Activated CD4-positive, alpha-beta memory T cell treated with anti-CD3 and anti-CD28 coated beads, Interleukin-2, amount 10 ng/mL, durations not matched to agents 7 days and 5 days (primary cell): ENCODE data around the gene SEC24C. TPM values are rescaled to one million over a fixed set of nuclear protein-coding genes. Genes with fewer than 3 reads are reported as not detected.

Experiments used
- CTCF ChIA-PET: fragments of 350-600 bp; sonication (Branson Sonifier 250); formaldehyde crosslinking; loops from one replicate; lab custom pipeline; 2021; ENCODE audit warnings: antibody characterized with exemption, inconsistent platforms; lab: Charles Lee
- POLR2A ChIA-PET: fragments of 350-600 bp; sonication (Branson Sonifier 250); formaldehyde crosslinking; loops from one replicate; lab custom pipeline; 2021; ENCODE audit warnings: antibody characterized with exemption; lab: Charles Lee
- DNase-seq: peaks from one replicate; pipeline ENCODE4 v3.0.0-alpha.2; 2020
- H3K27ac Mint-ChIP-seq: one replicate; pipeline ENCODE4 v1.8.0; 2021; ENCODE audit warnings: mild to moderate bottlenecking, mixed read lengths
- H3K27me3 Mint-ChIP-seq: one replicate; pipeline ENCODE4 v1.8.0; 2021; ENCODE audit warnings: mixed read lengths
- H3K36me3 Mint-ChIP-seq: one replicate; pipeline ENCODE4 v1.8.0; 2021; ENCODE audit warnings: low read depth, mixed read lengths
- H3K4me1 Mint-ChIP-seq: one replicate; pipeline ENCODE4 v1.8.0; 2021; ENCODE audit warnings: mixed read lengths
- H3K4me3 Mint-ChIP-seq: one replicate; pipeline ENCODE4 v1.8.0; 2021; ENCODE audit warnings: mild to moderate bottlenecking, mixed read lengths
- H3K9me3 Mint-ChIP-seq: one replicate; pipeline ENCODE4 v1.8.0; 2021; ENCODE audit warnings: mixed read lengths
- total RNA-seq, 2 experiments: library from RNA; stranded (reverse); gene quantifications; one replicate each; pipeline ENCODE4 v1.2.3, GENCODE V29; 2021

Gene SEC24C
- total RNA-seq, 2 experiments from 2014 or later = 106 to 108 TPM

- CTCF ChIA-PET = interaction anchor here (1.3 kb wide), 1 partner anchor 10 kb away, joined by 4 read pairs; no protein-coding TSS in a partner anchor
- H3K36me3 Mint-ChIP-seq = peaks cover 85% of the 10 kb centered on the region
These were observed 18.7 kb downstream of the SEC24C start for GRCh38 chr10:73762915-73763314.

DNA sequence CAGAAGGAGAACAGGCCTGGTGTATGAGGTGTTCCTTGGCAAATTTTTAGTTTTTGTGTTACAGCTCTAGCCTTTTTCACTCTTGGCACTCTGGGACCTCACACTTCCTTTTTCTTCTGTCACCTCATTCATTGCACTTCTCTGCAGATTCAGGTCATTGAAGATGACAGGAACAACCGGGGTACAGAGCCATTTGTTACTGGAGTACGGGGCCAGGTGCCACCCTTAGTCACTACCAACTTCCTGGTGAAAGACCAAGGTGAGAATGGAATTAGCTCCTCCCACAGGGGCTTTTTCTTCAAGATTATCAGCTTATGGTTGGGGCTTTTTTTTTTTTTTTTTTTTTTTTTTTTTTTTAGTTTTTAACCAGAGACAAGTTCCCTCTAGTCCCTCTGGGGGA, 19.2 kb downstream of the SEC24C start:
- peak overlapping the region; percentile 76 for H3K27ac Mint-ChIP-seq
- no peak overlapping the region for H3K4me3 Mint-ChIP-seq
- no peaks in the 10 kb centered on the region for H3K27me3 Mint-ChIP-seq
- H3K9me3 Mint-ChIP-seq = no peaks in the 10 kb centered on the region
- H3K4me1 Mint-ChIP-seq = peaks cover 66% of the 10 kb centered on the region
- CTCF ChIA-PET = interaction anchor here (1.3 kb wide), 1 partner anchor 9 kb away, joined by 4 read pairs; no protein-coding TSS in a partner anchor
- DNase-seq = no peak
- POLR2A ChIA-PET = interaction anchor here (0.8 to 3.2 kb wide), 5 partner anchors 9 to 35 kb away, joined by 3 to 29 read pairs (median 5); partner anchors contain the start of genes CHCHD1 and SEC24C
- peaks cover 88% of the 10 kb centered on the region for H3K36me3 Mint-ChIP-seq

More at GRCh38 chr10:73762915-73763314, 18.7 kb downstream of the SEC24C start:
- Mint-ChIP-seq H3K27ac (peak overlapping the region; percentile 76), H3K9me3 (no peaks in the 10 kb centered on the region), H3K4me1 (peaks cover 69% of the 10 kb centered on the region), H3K27me3 (no peaks in the 10 kb centered on the region), H3K4me3 (no peak overlapping the region)
- DNase-seq = no peak
- POLR2A ChIA-PET = interaction anchor here (0.8 to 3.2 kb wide), 7 partner anchors 10 to 48 kb away, joined by 3 to 29 read pairs (median 3); partner anchors contain the start of genes CHCHD1 and SEC24C

- CTCF ChIA-PET = interaction anchor here (1.1 kb wide), 1 partner anchor 115 kb away, joined by 4 read pairs; no protein-coding TSS in a partner anchor
- no peak overlapping the region for H3K27ac Mint-ChIP-seq
- H3K36me3 Mint-ChIP-seq = peaks cover 92% of the 10 kb centered on the region
- POLR2A ChIA-PET = interaction anchor here (0.6 to 4.0 kb wide), 6 partner anchors 8 to 382 kb away, joined by 3 to 29 read pairs (median 7); partner anchors contain the start of genes CHCHD1 and SEC24C
- no peak overlapping the region for H3K4me3 Mint-ChIP-seq
- DNase-seq = no peak
- no peaks in the 10 kb centered on the region for H3K27me3 Mint-ChIP-seq
- peaks cover 64% of the 10 kb centered on the region for H3K4me1 Mint-ChIP-seq
- H3K9me3 Mint-ChIP-seq = no peaks in the 10 kb centered on the region
These were observed 20.9 kb downstream of the SEC24C start for GRCh38 chr10:73765066-73765465.

GRCh38 chr10:73768881-73769280, 24.7 kb downstream of the SEC24C start:
- no peaks in the 10 kb centered on the region for H3K9me3 Mint-ChIP-seq
- CTCF ChIA-PET = interaction anchor here (0.7 to 6.6 kb wide), 9 partner anchors 9 to 111 kb away, joined by 3 to 92 read pairs (median 4); partner anchors contain the start of genes CHCHD1, SEC24C and ZSWIM8
- peaks cover 84% of the 10 kb centered on the region for H3K36me3 Mint-ChIP-seq
- DNase-seq = peak; percentile 73
- H3K27me3 Mint-ChIP-seq = no peaks in the 10 kb centered on the region
- peak overlapping the region; percentile 52 for H3K27ac Mint-ChIP-seq
- peaks cover 54% of the 10 kb centered on the region for H3K4me1 Mint-ChIP-seq
- POLR2A ChIA-PET = interaction anchor here (0.9 to 8.6 kb wide), 7 partner anchors 10 to 42 kb away, joined by 3 to 62 read pairs (median 15); partner anchors contain the start of genes CHCHD1, SEC24C and ZSWIM8
- no peak overlapping the region for H3K4me3 Mint-ChIP-seq

- POLR2A ChIA-PET = interaction anchor here (0.9 to 8.6 kb wide), 8 partner anchors 9 to 47 kb away, joined by 3 to 62 read pairs (median 12); partner anchors contain the start of genes CHCHD1, SEC24C and ZSWIM8
- H3K36me3 Mint-ChIP-seq = peaks cover 85% of the 10 kb centered on the region
- CTCF ChIA-PET = interaction anchor here (1.3 to 6.6 kb wide), 7 partner anchors 11 to 110 kb away, joined by 3 to 92 read pairs (median 11); partner anchors contain the start of genes CHCHD1, SEC24C and ZSWIM8
- no peaks in the 10 kb centered on the region for H3K27me3 Mint-ChIP-seq
- no peak for DNase-seq
- peak overlapping the region; percentile 52 for H3K27ac Mint-ChIP-seq
- H3K4me1 Mint-ChIP-seq = peaks cover 56% of the 10 kb centered on the region
- no peaks in the 10 kb centered on the region for H3K9me3 Mint-ChIP-seq
- no peak overlapping the region for H3K4me3 Mint-ChIP-seq
These were observed 25.2 kb downstream of the SEC24C start for GRCh38 chr10:73769396-73769795.

GRCh38 chr10:73771722-73772280, 27.6 kb downstream of the SEC24C start:
- DNase-seq = peak; percentile 83
- H3K4me1 Mint-ChIP-seq = peaks cover 65% of the 10 kb centered on the region

DNA sequence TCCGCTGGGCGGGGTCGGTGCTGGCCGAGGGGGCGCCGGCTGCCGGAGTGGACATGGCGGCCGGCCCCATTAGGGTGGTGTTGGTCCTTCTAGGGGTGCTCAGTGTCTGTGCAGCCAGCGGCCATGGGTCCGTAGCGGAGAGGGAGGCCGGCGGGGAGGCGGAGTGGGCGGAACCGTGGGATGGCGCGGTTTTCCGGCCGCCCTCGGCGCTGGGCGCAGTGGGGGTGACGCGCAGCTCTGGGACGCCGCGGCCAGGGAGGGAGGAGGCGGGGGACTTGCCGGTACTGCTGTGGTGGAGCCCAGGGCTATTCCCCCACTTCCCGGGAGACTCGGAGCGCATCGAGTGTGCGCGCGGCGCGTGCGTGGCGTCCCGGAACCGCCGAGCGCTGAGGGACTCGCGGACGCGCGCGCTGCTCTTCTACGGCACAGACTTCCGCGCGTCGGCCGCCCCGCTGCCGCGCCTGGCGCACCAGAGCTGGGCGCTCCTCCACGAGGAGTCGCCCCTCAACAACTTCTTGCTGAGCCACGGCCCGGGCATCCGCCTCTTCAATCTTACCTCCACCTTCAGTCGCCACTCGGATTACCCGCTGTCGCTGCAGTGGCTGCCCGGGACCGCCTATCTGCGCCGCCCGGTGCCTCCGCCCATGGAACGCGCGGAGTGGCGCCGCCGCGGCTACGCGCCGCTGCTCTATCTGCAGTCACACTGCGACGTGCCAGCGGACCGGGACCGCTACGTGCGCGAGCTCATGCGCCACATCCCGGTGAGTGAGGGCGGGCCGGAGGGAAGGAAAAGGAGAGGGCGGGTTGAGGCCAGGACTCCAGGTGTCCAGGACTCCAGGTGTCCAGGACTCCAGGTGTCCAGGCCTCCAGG, 28.3 kb downstream of the SEC24C start:
- peak; percentile 86 for DNase-seq
- H3K9me3 Mint-ChIP-seq = no peaks in the 10 kb centered on the region
- H3K36me3 Mint-ChIP-seq = peaks cover 80% of the 10 kb centered on the region
- H3K4me1 Mint-ChIP-seq = peaks cover 67% of the 10 kb centered on the region
- POLR2A ChIA-PET = interaction anchor here (0.6 to 8.6 kb wide), 20 partner anchors 9 to 525 kb away, joined by 3 to 98 read pairs (median 6); partner anchors contain the start of genes CHCHD1, DNAJC9, PPP3CB and SEC24C
- no peaks in the 10 kb centered on the region for H3K27me3 Mint-ChIP-seq
- H3K4me3 Mint-ChIP-seq = peak overlapping the region; percentile 85
- peak overlapping the region; percentile 93 for H3K27ac Mint-ChIP-seq
- CTCF ChIA-PET = interaction anchor here (0.8 to 6.6 kb wide), 15 partner anchors 9 to 293 kb away, joined by 3 to 92 read pairs (median 6); partner anchors contain the start of genes CHCHD1, SEC24C and ZSWIM8

More at GRCh38 chr10:73771722-73772280, 27.6 kb downstream of the SEC24C start:
- H3K27ac Mint-ChIP-seq = peak overlapping the region; percentile 93
- H3K27me3 Mint-ChIP-seq = no peaks in the 10 kb centered on the region
- H3K4me3 Mint-ChIP-seq = peak overlapping the region; percentile 85
- H3K36me3 Mint-ChIP-seq = peaks cover 77% of the 10 kb centered on the region
- POLR2A ChIA-PET = interaction anchor here (0.6 to 8.6 kb wide), 19 partner anchors 8 to 525 kb away, joined by 3 to 98 read pairs (median 7); partner anchors contain the start of genes CHCHD1, DNAJC9, PPP3CB and SEC24C
- CTCF ChIA-PET = interaction anchor here (0.9 to 6.6 kb wide), 10 partner anchors 11 to 242 kb away, joined by 3 to 92 read pairs (median 6); partner anchors contain the start of genes CHCHD1, SEC24C and ZSWIM8
- H3K9me3 Mint-ChIP-seq = no peaks in the 10 kb centered on the region

- Mint-ChIP-seq H3K27me3 (no peaks in the 10 kb centered on the region), H3K9me3 (no peaks in the 10 kb centered on the region), H3K36me3 (peaks cover 73% of the 10 kb centered on the region), H3K4me3 (peak overlapping the region; percentile 85), H3K4me1 (peaks cover 63% of the 10 kb centered on the region), H3K27ac (peak overlapping the region; percentile 93)
- ChIA-PET CTCF (interaction anchor here (0.8 to 6.6 kb wide), 10 partner anchors 10 to 294 kb away, joined by 3 to 92 read pairs (median 6); partner anchors contain the start of genes CHCHD1, SEC24C and ZSWIM8), POLR2A (interaction anchor here (0.9 to 8.6 kb wide), 13 partner anchors 9 to 526 kb away, joined by 3 to 98 read pairs (median 24); partner anchors contain the start of genes CHCHD1, DNAJC9, PPP3CB and SEC24C)
- DNase-seq = no peak
These were observed 29.1 kb downstream of the SEC24C start for GRCh38 chr10:73773152-73773879.

GRCh38 chr10:73774637-73775036, 30.5 kb downstream of the SEC24C start:
- peak; percentile 46 for DNase-seq
- H3K4me1 Mint-ChIP-seq = peaks cover 56% of the 10 kb centered on the region
- H3K27me3 Mint-ChIP-seq = no peaks in the 10 kb centered on the region
- no peaks in the 10 kb centered on the region for H3K9me3 Mint-ChIP-seq
- peak overlapping the region; percentile 58 for H3K27ac Mint-ChIP-seq
- H3K4me3 Mint-ChIP-seq = peak overlapping the region; percentile 85
- ChIA-PET CTCF (no interaction called here), POLR2A (interaction anchor here (1.3 to 8.6 kb wide), 4 partner anchors 8 to 44 kb away, joined by 3 to 98 read pairs (median 61); partner anchors contain the start of genes CHCHD1 and ZSWIM8)
- H3K36me3 Mint-ChIP-seq = peaks cover 69% of the 10 kb centered on the region

- Mint-ChIP-seq H3K4me1 (peaks cover 59% of the 10 kb centered on the region), H3K27ac (no peak overlapping the region)
These were observed 34.8 kb downstream of the SEC24C start for GRCh38 chr10:73779018-73779417.

More at GRCh38 chr10:73779018-73779417, 34.8 kb downstream of the SEC24C start:
- DNase-seq = no peak
- Mint-ChIP-seq H3K27me3 (no peaks in the 10 kb centered on the region), H3K4me3 (no peak overlapping the region), H3K36me3 (peaks cover 50% of the 10 kb centered on the region), H3K9me3 (no peaks in the 10 kb centered on the region)
- CTCF ChIA-PET = interaction anchor here (9.9 kb wide), 1 partner anchor 8 kb away, joined by 92 read pairs; a partner anchor contains a TSS
- POLR2A ChIA-PET = interaction anchor here (0.8 to 2.2 kb wide), 3 partner anchors 11 to 31 kb away, joined by 3 to 10 read pairs (median 7); no protein-coding TSS in a partner anchor
